Right hindlimb (tissue), 1 donor: ENCODE data around the gene S100A4.
"Not testable (repeated sequence)": the region's sequence is repeated elsewhere in the genome, so short reads cannot be mapped to it uniquely, and the experiment has no call there.

Experiments
- DNase-seq: peaks from one replicate; pipeline ENCODE4 v3.0.0-alpha.2; 2018

S100A4 gene

DNA sequence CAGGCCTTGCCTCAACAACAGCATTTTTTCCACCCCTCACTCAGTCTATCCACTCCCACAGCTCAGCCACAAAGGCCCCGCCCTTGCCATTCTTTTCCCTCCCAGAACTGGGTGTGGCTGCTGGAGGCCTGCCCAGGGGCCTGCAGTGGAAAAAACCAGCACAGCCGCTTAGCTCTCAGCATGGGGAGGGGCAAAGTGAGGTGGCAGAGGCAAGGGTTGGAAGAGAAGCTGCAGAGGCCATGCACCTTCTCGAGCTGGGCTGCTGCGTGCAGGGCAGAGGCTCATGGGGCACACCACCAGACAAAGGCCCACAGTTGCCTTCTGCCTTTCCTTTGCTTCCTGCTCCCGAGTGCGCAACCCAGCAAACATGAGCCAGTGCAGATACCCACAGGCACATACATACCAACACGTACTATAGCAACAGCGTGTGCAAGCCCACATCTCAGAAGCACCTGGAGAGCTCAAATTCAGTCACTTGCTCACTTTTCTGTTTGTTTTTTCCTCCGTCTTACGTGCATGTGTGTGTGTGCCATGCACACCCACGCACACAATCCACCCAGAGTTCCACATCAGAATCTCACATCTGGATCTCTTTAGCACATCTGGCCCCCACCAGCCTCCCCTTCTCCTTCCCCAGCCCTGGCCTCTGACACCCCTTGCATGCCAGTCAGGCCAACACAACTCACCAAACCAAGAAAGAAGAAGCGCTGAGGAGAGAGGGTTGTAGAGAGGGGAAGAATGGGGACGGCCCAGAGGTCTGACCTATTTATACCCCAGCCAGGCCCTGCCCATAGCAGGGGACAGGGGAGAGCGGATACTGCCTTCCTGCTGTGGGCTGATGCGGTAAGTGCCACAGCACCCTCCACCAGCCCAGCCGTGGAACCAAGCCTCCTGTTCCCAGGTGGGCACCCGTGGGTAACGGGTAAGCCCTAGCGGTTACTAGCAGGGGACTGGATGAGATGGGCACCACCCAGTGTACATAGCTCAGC is at the start of gene S100A4:
S100A4 (minus strand) TSS at position 740 of the 989 bp plus-strand sequence. CDS start 1,012 bp downstream, outside the sequence.
- peak; percentile 98 for DNase-seq

DNA sequence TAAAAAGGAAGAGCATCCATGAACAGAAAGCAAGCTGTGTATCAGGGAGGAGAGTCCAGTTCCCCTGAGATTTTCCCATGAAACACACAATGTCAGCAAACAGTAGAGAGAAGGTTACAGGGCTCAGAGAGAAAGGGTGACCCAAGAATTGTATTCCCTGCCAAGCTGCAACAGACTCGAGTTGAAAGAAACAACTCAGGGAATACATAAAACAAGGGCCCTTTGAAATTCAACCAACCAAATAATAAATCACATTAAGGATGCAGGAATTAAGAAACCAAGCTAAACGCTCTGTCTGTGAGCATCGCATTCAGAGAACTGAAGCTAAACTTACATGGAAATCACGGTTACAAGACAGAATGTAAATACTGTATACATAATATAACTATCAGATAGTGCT is 47.1 kb upstream of the S100A4 start:
- DNase-seq, result no peak

DNA sequence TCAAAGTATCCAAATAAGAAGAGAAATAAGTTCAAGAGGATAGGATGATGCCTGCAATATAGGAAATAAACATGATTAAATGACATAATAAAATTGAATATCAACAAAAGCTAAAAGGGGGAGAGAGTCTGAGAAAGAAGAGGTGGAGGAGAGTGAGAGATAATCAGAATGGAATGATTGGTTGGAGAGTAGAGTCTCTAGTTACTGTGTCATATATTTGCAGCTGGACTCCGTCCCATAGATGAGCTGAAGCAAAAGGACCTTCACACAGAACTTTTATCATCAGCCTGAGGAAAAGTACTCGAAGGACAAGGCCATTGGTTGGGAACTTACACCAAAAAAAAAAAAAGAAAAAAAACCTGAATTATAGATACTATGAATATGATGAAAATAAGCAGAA is 42.9 kb upstream of the S100A4 start:
- no peak for DNase-seq

DNA sequence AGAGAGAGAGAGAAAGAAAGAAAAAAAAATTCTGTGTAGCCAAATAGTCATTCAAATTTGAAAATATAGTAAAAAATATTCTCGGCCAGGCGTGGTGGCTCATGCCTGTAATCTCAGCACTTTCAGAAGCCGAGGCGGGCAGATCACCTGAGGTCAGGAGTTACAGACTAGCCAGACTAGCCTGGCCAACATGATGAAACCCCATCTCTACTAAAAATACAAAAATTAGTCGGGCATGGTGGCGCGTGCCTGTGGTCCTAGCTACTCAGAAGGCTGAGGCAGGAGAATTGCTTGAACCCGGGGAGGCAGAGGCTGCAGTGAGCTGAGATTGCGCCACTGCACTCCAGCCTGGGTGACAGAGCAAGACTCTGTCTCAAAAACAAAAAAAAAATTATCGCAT is 42.4 kb upstream of the S100A4 start:
- not testable (repeated sequence) for DNase-seq

DNA sequence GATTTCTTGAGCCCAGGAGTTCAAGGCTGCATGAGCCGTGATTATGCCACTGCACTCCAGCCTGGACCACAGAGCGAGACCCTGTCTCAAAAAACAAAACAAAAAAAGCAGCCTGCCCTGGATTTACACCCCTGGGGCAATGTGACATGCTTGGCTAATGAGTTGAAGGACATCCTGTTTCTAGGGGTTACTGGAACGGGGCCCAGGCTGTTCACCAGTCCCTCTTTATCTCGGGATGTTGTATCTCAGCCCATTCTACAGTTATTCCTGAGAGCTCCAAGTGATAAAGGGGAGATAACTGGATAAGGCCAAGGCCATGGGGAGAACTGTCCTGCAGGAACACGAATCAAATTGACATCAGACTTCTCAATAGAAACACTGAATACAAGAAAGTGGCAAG is 41.7 kb upstream of the S100A4 start:
- DNase-seq, result no peak

DNA sequence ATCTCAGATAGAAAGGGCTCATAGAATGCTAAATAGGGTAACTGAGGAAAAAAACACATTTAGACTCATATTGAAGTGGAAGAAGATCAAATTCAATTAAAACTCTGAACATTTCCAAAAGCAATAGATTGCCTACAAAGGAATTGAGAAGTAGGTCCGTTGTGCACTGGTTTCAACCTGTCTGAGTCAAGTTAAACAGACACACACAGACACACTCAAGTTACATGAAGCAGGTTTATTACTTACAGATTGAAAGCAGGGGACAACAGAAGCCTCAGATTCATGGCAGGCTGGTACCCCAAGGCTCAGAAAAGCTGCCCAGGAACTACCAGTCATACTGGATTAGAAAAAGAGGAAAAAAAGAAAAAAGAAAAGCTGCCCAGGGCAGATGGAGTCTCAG is 40.7 kb upstream of the S100A4 start:
- DNase-seq, result no peak

DNA sequence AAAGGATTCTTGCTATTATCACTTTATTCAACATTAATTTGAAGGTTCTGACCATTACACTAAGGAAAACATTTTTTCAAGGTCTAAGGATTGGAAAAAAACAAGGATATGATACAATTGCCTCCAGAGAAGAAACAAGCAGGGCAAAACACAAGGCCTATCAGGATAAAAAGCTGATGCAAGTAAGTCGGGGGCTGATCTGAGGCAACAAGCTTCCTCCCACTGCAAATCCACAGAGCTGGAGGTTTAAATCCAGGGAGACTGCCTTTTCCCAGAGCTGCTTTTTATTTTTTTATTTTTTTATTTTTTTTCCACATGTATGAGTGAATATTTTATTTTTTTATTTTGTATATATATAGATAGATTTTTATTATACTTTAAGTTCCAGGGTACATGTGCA is 39.4 kb upstream of the S100A4 start:
- no peak for DNase-seq

DNA sequence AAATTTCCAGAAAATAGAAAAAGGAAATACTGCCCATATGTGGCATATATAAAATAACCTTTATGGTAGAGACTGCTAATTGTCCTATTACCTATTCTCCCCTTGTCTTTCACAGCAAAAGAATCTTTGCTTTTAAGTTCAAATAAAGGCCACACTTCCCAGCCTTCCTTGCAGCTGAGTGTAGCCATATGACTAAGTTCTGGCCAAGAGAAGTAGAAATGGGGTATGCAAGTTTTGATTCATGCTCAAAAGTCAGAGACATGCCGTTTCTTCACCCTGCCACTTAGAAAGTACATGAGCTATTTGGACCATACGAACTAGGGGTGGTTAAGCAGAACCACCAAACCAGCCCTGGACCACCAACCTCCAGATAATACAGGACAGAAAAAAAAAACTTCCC is 38.4 kb upstream of the S100A4 start:
- no peak for DNase-seq

DNA sequence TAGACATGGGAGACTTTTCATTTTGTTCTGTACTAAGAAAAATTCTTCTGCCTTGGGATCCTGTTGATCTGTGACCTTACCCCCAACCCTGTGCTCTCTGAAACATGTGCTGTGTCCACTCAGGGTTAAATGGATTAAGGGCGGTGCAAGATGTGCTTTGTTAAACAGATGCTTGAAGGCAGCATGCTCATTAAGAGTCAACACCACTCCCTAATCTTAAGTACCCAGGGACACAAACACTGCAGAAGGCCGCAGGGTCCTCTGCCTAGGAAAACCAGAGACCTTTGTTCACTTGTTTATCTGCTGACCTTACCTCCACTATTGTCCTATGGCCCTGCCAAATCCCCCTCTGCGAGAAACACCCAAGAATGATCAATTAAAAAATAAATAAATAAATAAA is 37.9 kb upstream of the S100A4 start:
- DNase-seq, result not testable (repeated sequence)

DNA sequence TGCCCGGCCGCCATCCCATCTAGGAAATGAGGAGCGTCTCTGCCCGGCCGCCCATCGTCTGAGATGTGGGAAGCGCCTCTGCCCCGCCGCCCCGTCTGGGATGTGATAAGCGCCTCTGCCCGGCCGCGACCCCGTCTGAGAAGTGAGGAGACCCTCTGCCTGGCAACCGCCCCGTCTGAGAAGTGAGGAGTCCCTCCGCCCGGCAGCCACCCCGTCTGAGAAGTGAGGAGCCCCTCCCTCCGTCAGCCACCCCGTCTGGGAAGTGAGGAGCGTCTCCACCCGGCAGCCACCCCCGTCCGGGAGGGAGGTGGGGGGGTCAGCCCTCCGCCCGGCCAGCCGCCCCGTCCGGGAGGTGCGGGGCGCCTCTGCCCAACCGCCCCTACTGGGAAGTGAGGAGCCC is 37.2 kb upstream of the S100A4 start:
- not testable (repeated sequence) for DNase-seq

DNA sequence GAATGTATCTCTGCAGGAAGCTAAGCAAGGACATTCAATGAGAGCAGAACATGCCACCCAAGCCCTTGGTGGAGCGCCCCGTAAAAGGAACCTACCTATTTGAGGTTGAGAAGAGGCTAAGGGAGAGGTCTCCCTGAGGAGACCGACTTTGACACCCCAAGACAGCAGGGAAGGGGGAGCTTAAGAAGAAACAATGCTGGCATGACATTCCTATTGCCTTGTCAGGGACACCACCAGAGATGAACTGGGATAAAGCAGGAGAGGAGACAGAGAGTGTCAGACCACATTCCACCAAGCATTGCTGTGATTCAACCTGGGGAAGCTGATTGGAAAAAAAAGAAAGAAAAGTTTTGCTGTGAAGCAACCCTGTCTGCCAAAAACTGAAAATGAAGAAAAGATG is 33.3 kb upstream of the S100A4 start:
- DNase-seq, result no peak

DNA sequence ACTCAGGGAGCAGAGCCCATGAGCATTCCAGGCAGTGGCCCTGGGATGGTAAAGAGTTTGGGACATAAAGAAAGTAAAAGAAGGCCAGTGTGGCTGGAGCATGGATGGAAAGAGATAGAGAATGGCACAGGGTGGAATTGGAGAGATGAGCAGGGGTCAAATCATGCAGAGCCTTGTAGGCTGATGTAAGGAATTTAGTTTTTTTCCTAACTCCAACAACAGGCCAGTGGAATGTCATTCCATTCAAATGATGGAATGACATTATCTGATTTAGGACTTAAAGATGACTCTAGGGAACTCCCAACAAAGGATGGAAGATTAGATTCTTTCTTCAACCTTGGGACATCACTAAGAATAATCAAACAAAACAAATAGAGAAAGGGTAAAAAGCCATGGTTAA is 32.9 kb upstream of the S100A4 start:
- DNase-seq, result no peak

DNA sequence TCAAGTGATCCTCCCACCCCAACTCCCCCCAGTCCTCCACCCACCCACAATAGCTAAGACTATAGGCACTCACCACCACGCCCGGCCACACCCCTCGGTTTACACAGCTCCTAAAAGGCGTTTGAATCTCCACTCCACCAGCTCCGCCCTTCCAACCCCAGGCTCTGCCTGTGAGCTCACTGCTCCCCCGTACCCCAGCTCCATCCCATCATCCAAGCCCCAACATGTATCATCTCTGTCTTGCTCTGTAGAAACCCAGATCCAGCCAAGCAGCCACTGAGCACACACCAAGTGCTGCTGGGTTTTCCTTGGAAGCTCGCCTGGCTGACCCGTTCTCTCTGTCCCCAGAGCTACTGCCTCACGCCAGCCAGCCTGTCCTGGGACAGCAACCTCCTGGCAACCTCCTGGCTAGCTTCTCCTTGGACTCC is 32.0 kb upstream of the S100A4 start:
- DNase-seq, result no peak

DNA sequence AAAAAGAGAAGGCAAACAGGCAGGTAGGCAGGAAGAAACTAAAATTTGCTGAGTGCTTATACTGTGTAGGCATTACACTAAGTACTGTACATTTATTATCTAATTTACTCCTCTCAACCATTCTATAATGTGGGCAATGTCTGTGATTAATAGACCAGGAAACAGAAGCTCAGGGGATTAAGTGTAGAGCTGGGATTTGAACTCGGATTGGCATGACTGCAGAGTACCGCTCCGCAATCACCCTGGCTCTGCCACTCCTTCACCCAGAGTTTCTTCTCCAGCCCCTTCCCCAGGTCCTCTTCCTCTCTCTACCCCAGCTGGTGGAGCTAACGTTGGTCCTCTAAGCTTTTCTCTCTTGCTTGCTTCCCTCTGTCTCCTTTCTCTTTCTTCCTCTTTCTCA is 31.5 kb upstream of the S100A4 start:
- no peak for DNase-seq

DNA sequence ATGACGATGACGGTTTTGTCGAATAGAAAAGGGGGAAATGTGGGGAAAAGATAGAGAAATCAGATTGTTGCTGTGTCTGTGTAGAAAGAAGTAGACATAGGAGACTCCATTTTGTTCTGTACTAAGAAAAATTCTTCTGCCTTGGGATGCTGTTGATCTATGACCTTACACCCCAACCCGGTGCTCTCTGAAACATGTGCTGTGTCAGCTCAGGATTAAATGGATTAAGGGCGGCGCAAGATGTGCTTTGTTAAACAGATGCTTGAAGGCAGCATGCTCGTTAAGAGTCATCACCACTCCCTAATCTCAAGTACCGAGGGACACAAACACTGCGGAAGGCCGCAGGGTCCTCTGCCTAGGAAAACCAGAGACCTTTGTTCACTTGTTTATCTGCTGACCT is 29.9 kb upstream of the S100A4 start:
- DNase-seq, result not testable (repeated sequence)

DNA sequence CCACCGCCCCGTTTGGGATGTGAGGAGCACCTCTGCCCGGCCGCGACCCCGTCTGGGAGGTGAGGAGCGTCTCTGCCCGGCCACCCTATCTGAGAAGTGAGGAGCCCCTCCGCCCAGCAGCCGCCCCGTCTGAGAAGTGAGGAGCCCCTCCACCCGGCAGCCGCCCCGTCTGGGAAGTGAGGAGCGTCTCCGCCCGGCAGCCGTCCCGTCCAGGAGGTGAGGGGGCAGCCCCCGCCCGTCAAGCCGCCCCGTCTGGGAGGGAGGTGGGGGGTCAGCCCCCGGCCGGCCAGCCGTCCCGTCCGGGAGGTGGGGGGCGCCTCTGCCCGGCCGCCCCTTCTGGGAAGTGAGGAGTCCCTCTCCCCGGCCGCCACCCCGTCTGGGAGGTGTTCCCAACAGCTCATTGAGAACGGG is 29.5 kb upstream of the S100A4 start:
- DNase-seq, result not testable (repeated sequence)

DNA sequence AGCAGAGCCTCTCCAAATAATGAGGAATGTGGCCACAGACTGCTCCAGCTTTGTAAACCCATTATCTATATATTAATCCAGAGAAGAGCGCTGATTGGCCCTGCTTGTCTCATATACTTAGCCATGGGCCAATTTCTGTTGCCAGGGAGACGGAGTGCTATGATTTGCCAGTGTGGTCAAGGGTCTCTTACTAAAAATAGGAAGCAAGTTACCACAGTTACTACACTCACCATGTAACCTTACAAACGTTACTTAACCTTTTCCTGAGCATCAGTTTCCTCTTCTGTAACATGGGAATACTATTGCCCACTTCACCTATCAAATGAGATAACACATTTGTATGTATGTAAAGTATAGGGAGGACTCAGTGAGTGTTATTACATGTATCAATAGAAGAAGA is 27.7 kb upstream of the S100A4 start:
- no peak for DNase-seq

DNA sequence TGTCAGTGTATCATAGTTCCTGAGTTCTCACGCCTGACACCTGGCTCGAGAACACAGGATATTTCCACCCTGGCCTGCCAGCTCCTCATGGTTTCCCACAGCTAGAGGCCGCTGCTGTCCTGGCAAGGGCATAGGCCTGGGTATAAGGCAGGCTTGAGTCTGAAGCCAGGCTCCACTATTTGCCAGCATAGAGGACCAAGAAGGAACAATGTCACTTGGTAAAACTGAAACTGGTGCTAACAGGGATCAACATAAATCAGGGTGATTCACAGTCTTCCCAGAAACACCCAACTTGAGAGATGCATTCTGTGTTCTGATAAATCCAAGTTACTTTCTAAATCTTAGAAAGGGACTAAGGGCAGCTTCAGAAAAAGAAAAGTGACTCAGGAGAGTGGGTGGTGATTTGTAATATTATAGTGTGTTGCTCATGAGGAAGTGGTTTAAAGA is 27.0 kb upstream of the S100A4 start:
- peak; percentile 78 for DNase-seq

DNA sequence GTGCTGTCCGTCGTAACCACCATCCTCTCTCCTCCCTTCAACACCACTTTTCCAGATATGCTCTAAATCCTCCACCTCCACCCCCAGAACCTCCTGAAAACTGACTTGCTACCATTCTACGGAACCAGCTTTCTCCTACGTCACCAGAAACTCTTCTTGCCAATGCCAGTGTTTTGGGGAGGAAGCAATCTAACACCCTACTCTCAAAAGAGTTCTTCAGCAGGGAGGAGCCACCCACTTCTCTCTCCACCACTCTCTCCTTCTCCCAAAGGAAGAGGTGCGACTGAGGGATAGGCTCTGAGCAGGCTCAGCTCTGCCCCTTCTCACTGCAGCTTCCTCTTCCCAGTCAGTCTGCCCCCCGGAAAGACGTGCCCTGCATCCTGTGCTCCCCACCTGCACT is 26.1 kb upstream of the S100A4 start:
- no peak for DNase-seq

DNA sequence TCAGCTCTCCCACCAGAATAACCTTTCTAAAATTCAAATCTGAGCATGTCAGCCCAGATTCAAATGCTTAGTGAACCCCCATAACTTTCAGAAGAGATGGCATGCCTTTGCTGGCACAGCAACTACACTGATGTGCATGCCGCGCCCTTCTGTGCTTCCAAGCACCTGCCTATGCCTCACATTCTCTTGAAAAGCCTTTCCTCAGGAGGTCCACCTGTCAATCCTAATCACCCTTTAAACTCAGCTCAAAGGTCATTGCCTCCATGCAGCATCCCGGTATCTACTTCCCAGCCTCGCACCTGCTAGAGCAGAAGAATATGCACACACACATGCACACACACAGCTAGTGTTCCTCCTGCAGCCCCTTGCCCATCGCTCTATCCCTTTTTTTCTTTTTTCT is 25.3 kb upstream of the S100A4 start:
- no peak for DNase-seq

DNA sequence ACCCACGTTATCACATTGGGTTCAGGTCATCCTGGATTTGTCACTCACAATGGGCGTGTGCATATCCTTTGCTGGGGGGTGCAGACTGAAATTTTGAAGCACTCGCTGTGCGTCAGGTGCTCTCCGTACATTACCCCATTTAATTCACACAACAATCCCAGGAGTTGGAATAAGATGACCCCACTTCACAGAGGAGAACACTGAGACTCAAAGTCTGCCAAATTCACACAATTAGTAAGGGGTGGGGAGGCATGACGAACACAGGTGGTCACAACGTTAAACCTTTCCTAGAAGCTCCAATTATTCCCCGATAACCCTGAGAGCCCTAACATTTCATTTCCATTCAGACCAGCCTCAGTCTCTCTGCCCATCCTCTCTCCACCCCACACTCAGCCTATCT is 23.9 kb upstream of the S100A4 start:
- no peak for DNase-seq

DNA sequence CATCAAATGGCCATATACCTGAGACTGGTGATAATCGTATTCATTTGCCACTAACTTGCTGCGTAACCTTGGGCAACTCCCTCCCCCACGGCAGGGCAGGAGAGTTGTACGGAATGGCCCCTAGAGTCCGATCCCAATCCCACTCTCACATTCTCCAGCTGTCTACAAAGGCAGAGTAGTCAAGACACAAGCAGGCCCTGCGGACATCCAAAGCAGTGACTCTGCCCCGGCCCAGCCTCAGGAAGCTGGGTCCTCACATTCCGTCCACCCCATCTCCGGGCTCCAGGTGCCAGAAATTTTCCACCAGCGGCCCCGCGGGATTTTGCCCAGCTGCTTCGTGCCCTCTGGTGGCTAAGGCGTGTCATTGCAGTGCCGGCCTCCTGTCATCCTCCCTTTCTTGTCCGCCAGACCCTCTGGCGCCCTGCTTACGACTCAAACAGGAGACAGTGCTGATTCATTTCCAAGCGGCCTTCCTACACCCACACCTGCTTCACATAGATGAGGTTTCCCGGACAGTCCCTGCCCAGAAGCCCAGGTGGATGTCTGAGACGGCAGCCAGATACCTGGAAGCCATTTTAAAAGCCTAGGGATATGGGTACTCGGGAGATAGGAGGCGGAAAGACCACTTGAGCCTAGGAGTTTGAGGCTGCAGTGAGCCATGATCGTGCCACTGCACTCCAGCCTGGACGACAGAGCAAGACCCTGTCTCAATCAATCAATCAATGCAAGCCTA is 22.9 kb upstream of the S100A4 start:
- DNase-seq, result peak; percentile 92

DNA sequence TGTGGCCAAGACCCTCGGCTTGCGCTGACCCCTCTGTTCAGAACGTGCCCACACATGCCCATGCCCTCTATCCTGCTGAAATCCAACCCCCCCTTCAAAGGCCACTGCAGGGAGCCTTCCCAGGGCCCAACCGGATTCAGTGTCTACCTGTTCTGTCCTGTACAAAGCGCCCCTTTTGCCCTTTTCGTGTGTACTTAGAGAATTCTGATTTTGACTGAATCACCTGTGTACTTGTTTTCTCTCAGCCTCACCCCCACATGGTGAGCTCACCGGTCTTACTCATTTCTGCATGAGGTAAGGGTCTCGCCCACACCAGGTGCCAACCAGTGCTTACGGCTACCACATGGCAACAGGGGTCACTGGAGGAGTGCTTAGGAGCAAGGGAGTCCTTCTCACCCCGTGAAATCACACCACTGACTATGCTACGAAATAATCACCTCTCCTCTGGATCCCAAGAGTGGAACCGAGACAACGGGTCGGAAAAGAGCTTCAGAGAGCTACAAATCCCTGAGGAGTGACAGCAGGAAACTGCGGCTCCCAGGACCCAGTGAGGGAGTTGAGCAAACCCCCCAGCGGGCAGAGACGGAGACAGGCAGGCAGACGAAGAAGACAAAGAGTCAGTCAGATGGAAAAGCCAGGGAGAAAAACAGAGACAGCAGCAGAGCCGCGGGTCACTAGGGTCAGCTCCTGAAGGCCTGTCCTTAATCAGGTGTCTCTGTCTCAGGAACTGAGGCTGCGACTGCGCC is 22.2 kb upstream of the S100A4 start:
- DNase-seq, result no peak
